ENCODE data around the gene LCP2.

Gene LCP2

DNA sequence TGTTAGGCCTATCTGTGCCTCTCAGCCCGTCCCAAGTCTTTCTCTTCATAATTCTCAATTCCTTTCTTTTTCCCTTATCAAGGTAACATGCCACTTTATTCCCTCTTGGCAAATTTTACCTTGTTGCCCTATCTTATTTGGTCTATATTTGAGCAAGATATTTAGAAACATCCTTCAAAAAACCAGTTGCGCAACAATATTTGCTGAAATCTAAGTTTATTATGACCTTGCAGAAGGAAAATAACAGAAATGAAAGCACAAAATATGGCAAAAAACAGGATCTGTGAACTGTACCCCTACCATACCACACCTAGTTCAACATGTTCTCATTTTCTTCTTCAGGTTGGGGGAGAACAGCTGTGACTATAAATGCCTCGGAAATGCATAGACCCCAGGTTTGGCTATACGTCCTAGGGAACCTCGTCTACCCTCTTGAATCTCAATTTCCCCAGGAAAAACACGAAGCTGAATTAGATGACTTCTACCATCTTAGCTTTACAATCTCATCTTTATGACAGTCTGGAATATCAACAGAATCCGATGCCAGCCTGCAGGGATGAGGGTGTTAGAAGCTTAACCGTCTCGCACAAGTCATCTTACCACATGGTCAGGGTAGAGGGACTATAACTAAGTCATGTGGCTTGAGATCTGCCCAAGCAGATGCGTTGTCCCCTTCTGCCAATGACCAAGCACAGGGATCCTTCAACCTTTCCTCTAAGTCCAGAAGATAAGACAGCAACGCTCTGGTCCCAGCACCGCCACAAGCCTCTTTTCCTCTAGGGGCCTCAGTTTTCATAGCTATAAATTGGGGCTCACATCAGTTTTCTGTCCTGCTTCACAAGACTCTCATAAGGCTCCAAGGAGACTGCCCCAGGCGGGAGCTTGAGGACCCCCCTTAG is 1.3 kb downstream of the LCP2 start:
- DNase-seq (ENCODE audit: low spot score) = no peak

GRCh38 chr5:170294556-170294955 is 3.0 kb downstream of the LCP2 start:
- DNase-seq (ENCODE audit: low spot score) = no peak

DNA sequence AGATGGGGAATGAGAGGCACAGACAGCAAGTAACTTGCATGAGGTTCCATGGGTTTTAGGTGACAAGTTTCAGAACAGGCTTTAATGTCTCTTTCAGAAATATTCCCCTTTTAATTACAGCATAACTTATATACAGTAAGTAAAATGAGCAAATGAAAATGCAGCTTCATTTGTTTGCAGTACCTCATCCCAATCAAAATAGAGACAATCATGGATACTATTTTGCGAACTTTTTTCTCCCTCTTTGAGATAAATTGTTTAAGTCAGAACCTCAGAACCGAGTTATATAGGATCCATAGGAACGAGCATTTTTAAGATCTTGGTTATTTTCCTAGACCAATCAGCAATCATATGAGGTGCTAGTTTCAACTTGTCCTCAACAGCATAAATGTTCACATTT is 3.5 kb downstream of the LCP2 start:
- DNase-seq (ENCODE audit: low spot score) = no peak

- DNase-seq (ENCODE audit: low spot score) = no peak
These were observed 4.3 kb downstream of the LCP2 start for GRCh38 chr5:170293273-170293672.

GRCh38 chr5:170292179-170293104 is 5.1 kb downstream of the LCP2 start:
- DNase-seq (ENCODE audit: low spot score) = no peak

DNA sequence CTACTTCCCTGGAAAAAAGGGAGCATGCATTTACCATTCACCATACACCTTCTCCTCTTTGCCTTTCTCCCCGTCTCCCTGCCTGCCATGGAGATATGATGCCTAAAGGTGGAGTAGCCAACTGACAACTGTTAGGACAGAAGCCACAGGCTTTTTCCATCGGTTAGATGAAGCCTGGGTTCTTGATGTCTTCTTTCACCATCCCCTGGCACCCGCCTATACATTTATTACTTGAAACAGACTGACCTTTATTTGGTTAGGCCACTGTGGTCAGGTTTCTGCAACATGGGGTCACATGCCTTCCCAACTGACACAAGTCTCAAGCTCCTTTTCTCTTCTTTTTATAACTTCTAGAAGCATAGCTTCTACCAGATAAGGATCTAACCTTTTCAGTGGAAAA is 7.1 kb downstream of the LCP2 start:
- no peak for DNase-seq (ENCODE audit: low spot score)

DNA sequence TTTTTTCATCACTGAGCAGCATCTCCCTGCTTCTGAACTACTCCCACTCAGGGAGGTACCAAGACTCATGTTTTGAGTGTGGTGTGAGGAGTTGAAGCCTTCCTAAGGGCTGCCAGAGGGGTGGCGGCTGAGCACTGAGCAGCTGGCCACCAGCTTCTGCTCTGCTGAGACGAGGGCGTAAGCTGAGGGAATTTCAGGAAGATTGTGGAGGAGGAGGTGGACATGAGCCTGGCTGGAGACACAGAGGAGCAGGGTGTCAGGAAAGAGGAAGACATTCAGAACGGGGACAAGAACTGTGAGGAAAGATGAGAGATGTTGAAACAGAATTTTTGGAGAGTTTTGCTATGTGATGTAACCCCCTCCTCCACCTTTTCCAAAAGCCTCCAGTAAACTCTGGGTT is 7.8 kb downstream of the LCP2 start:
- DNase-seq (ENCODE audit: low spot score) = no peak

- DNase-seq (ENCODE audit: low spot score) = no peak
These were observed 8.5 kb downstream of the LCP2 start for GRCh38 chr5:170289121-170289520.

DNA sequence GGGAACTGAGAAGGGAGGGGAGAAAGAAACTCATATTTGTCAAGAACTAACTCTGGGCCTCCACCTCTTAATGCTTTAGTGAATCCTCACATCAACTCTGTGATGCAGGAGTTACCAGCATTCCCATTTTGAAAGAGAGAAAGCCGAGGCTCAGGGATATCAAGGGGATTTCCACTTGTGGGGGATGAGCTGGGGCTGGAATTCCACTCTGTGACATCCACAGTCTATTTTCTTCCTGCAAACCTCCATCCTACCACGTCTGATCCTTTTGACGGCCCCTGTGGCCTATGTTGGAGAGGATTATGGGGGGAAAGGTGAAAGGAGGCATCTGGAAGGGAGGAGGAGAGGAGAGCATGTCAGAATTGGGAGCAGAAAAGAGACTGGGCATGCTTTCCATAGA is 9.0 kb downstream of the LCP2 start:
- DNase-seq (ENCODE audit: low spot score) = no peak

GRCh38 chr5:170288151-170288550 is 9.4 kb downstream of the LCP2 start:
- no peak for DNase-seq (ENCODE audit: low spot score)

DNA sequence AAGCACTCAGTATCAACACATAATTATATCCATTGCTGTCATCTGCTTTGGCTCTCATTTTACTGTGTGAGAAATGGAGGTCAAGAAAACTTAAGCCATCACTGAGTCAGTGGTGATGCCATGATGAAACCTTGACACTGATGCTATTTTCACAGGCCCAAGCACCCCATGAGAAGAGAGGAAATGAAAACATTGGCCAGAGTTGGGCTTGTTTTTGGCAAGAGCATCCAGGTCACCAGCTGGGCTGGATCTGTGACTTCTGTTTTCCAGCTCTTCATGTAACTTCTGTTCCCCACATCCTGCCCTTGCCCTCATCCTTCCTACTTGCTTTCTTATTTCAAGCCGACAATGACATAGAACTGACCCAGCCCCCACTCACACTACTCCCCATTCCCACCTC is 10.0 kb downstream of the LCP2 start:
- DNase-seq (ENCODE audit: low spot score) = no peak

DNA sequence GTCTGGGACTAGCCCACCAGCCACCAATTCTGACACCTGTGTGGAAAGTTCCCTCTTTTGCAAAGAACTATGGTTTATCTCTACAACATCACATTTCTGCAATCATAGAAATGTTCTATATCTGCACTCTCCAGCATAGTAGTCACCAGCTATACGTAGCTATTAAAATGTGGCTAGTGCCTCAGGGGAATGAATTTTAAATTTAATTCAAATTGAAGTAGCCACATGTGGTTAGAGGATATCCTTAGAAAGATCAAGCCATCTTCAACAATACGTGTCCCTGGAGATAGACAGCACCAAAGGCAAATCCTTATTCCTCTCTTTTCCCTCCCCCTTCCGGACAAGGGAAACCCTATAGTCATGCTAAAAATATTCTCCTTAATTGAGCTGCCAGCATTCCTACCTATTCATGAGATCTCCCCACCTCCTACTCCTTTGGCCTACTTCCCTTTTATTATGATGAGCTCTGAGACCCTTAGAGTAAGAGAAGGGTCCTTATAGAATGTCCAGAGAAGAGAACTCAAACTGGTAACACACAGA is 11.1 kb downstream of the LCP2 start:
- DNase-seq (ENCODE audit: low spot score) = no peak

DNA sequence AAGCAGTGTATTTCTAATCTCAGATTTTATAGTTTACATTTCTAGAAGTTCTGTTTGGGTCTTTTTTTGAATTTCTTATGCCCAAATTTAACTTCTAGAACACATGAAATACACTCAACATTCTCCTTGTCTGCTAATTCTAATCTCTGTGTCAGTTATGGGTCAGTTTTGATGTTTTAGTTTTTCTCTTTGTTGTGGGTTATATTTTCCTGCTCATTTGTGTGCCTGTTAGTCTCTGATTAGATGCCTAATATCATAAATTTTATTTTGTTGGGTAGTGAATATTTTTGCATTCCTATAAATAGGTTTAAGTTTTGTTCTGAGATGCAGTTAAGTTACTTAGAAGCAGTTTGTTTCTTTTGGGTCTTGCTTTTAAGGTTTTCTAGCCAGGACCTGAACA is 12.4 kb downstream of the LCP2 start:
- no peak for DNase-seq (ENCODE audit: low spot score)

DNA sequence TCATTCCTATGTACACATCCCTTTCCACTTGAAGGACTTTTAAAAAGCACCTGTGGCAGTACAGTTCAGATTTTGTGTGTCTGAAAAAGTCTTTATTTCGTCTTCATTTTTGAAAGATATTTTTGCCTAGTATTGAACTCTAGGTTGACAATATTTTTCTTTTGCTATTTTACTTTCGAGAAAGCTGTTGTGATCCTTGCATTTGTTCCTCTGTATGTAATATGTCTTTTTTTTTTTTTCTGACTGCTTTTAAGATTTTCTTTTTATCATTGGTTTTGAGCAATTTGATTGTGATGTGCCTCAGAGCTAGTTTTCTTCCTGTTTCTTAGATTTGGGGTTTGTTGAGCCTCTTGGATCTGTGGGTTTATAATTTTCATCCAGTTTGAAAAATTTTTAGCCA is 13.3 kb downstream of the LCP2 start:
- no peak for DNase-seq (ENCODE audit: low spot score)

DNA sequence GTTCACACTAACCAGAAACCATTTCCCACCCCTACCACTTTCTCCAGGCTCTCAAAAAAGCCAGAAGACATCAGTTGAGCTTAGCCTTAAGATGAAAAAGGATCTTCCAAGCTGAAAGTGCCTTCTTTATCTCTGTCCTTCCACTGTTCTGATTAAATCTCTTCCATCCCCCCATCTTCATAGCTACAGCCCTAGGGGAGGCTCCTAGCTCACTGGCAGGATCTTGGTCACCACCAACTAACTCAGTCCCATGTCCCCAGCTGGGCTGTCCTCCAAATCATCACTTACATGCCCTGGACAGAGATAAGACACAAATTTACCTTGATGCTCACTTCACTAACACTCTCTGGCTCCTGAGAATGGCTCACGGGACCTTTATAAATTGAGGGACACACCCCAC is 14.3 kb downstream of the LCP2 start:
- DNase-seq (ENCODE audit: low spot score) = no peak

DNA sequence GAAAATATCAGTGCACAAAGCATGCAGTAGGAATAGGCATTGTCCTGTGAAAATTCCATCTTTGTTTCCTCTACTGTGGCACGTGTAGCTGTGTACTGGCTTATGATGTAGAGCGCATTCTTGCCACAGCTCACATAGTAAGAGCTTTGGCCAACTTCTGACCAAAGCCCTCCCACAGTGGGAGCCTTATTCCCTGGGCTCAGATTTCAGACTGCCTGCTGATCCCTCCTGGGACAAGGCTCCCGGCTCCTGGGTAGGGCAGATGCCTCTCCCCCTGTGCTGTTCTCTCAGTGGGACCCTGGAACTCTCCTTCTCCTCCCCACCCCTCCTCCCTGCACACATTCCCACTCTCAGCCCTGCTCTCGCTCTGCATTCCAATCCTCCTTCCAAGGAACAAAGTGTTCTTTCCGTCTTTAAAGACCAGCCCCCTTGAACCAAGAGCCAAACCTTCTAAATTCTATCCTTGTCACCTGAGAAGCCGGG is 17.5 kb downstream of the LCP2 start:
- DNase-seq (ENCODE audit: low spot score) = no peak

- DNase-seq (ENCODE audit: low spot score) = no peak
These were observed 18.1 kb downstream of the LCP2 start for GRCh38 chr5:170279459-170279817.

GRCh38 chr5:170278611-170279458 is 18.7 kb downstream of the LCP2 start:
- DNase-seq (ENCODE audit: low spot score) = no peak

GRCh38 chr5:170277867-170278281 is 19.7 kb downstream of the LCP2 start:
- DNase-seq (ENCODE audit: low spot score) = no peak

GRCh38 chr5:170276140-170276539 is 21.4 kb downstream of the LCP2 start:
- no peak for DNase-seq (ENCODE audit: low spot score)

GRCh38 chr5:170275376-170275994 is 22.1 kb downstream of the LCP2 start:
- no peak for DNase-seq (ENCODE audit: low spot score)
